Mesothelial cell of epicardium (in vitro differentiated cells): ENCODE measurements around the gene LTB4R. TPM values are rescaled to one million over a fixed set of nuclear protein-coding genes. Genes with fewer than 3 reads are reported as not detected.

ENCODE experiments used
- DNase-seq, 2 experiments: peaks; one replicate each; pipeline ENCODE4 v3.0.0; 2021; ENCODE audit warnings: low spot score in 2 of 2; ENCODE audit not compliant: unreplicated experiment in 2 of 2
- H3K27ac Mint-ChIP-seq: 2 replicates; pipeline ENCODE4 v1.8.0; 2021; ENCODE audit warnings: mixed read lengths
- H3K27me3 Mint-ChIP-seq: 2 replicates; pipeline ENCODE4 v1.8.0; 2021; ENCODE audit warnings: low read depth, mixed read lengths
- H3K36me3 Mint-ChIP-seq: 2 replicates; pipeline ENCODE4 v1.8.0; 2021; ENCODE audit warnings: mixed read lengths
- H3K4me1 Mint-ChIP-seq: 2 replicates; pipeline ENCODE4 v1.8.0; 2021; ENCODE audit warnings: mixed read lengths
- H3K4me3 Mint-ChIP-seq: 2 replicates; pipeline ENCODE4 v1.8.0; 2021; ENCODE audit warnings: mild to moderate bottlenecking, moderate library complexity, mixed read lengths
- H3K9me3 Mint-ChIP-seq: 2 replicates; pipeline ENCODE4 v1.8.0; 2021; ENCODE audit warnings: mixed read lengths
- CTCF ChIP-seq: fragments of 200-600 bp; sonication (generic); IDR thresholded peaks from one replicate; pipeline ENCODE4 v1.5.0; 2021; ENCODE audit warnings: antibody characterized with exemption; ENCODE audit not compliant: unreplicated experiment
- total RNA-seq: library from RNA; stranded (reverse); gene quantifications from 3 replicates; pipeline ENCODE4 v1.2.1, GENCODE V29; 2021

LTB4R gene
- total RNA-seq, 1 donor from 2014 or later, result 11.8 TPM

GRCh38 chr14:24274101-24274543 lies 37.2 kb upstream of the LTB4R start:
- no peak for TF ChIP-seq CTCF
- Mint-ChIP-seq H3K36me3 (no peaks in the 10 kb centered on the region), H3K27ac (peak overlapping the region; percentile 64), H3K27me3 (no peaks in the 10 kb centered on the region), H3K4me3 (no peak overlapping the region), H3K9me3 (no peaks in the 10 kb centered on the region), H3K4me1 (peaks cover 24% of the 10 kb centered on the region)
- no peak for DNase-seq

DNA sequence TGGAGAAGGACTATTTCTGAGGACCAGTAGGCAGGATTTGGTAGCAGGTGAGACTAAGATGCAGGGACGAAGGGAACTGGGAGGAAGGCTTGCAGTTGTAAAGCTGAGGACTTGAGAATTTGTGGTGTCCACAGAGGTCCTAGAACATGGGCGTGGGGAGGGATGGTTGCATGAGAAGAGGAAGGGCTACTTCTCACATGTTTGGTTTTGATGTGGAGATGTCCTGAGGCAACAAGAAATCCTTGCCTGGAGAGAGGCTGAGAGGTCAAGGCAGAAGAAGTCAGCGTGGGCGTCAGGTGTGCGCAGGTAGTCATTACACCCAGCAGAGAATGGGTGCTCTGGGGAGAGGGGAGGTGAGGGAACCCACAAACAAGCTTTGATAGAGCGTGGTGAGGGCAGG lies 34.2 kb upstream of the LTB4R start:
- H3K27me3 Mint-ChIP-seq, result no peaks in the 10 kb centered on the region

DNA sequence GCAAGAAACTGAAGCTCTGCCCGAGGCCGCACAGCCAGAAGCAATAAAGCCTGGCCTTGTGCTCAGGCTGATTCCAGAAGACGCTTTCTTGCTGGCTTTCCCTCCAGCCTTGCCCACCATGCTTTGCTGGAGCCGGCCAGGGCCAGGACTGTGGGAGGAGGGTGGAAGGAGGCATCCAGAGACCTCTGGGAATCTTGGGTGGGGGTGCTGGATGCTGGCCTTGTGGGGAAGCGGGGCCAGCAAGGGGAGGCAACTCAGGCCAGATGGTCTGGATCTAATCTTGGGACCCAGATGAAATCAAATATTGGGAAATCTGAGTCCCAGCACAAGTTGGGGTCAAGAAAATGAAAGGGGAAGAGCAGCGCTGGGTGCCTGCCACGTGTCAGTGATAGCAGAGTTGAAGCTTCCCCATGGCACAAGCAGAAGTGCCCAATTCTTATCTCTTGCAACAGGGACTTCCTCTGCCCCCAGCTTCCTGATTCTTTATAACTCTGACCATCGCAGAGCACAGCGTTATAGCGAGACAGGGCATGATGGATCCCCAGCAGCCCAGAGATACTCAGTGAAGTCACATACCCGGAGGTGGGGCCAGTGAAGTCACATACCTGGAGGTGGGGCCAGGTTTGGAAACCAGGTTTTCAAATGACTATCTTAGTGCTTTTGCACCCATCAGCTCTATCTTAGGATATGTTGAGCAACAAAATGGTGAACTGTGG lies 33.5 kb upstream of the LTB4R start:
- no peak for TF ChIP-seq CTCF

More for the DNA sequence above, 34.2 kb upstream of the LTB4R start:
- Mint-ChIP-seq H3K27ac (no peak overlapping the region), H3K9me3 (no peaks in the 10 kb centered on the region), H3K4me3 (no peak overlapping the region), H3K4me1 (peaks cover 15% of the 10 kb centered on the region), H3K36me3 (no peaks in the 10 kb centered on the region)
- no peak for TF ChIP-seq CTCF
- DNase-seq, result no peak

GRCh38 chr14:24278424-24278823 lies 32.9 kb upstream of the LTB4R start:
- no peaks in the 10 kb centered on the region for H3K36me3 Mint-ChIP-seq
- H3K27ac Mint-ChIP-seq, result no peak overlapping the region
- H3K9me3 Mint-ChIP-seq, result no peaks in the 10 kb centered on the region
- H3K4me1 Mint-ChIP-seq, result peaks cover 13% of the 10 kb centered on the region
- no peak for TF ChIP-seq CTCF
- no peak overlapping the region for H3K4me3 Mint-ChIP-seq
- DNase-seq, result no peak
- H3K27me3 Mint-ChIP-seq, result no peaks in the 10 kb centered on the region

More for the DNA sequence above, 33.5 kb upstream of the LTB4R start:
- no peaks in the 10 kb centered on the region for H3K27me3 Mint-ChIP-seq
- DNase-seq, result no peak
- peaks cover 9% of the 10 kb centered on the region for H3K4me1 Mint-ChIP-seq
- H3K9me3 Mint-ChIP-seq, result no peaks in the 10 kb centered on the region
- H3K27ac Mint-ChIP-seq, result no peak overlapping the region
- no peaks in the 10 kb centered on the region for H3K36me3 Mint-ChIP-seq
- no peak overlapping the region for H3K4me3 Mint-ChIP-seq

- Mint-ChIP-seq H3K9me3 (no peaks in the 10 kb centered on the region), H3K4me3 (no peak overlapping the region), H3K4me1 (peaks cover 12% of the 10 kb centered on the region), H3K27me3 (no peaks in the 10 kb centered on the region), H3K27ac (no peak overlapping the region), H3K36me3 (no peaks in the 10 kb centered on the region)
- DNase-seq, result no peak
- no peak for TF ChIP-seq CTCF
Measured at GRCh38 chr14:24279301-24280186, 31.8 kb upstream of the LTB4R start.
